ENCODE results near the gene OR2A25.

- no peak for TF ChIP-seq EP300 (IDR thresholded peaks at IDR 0.05; ENCODE audit: borderline replicate concordance)
- no peak for TF ChIP-seq YY1 (IDR thresholded peaks at IDR 0.05; ENCODE audit: low read depth)
- TF ChIP-seq MAX (IDR thresholded peaks at IDR 0.05) = no peak
- TF ChIP-seq RAD21 (IDR thresholded peaks at IDR 0.05; ENCODE audit: low read depth) = no peak
- TF ChIP-seq NFIC (IDR thresholded peaks at IDR 0.05) = no peak
- TF ChIP-seq CREB1 (IDR thresholded peaks at IDR 0.05; ENCODE audit: low read depth) = no peak
- no peak for TF ChIP-seq REST (IDR thresholded peaks at IDR 0.05; ENCODE audit: low read depth)
- TF ChIP-seq ZBTB7A (IDR thresholded peaks at IDR 0.05; ENCODE audit: low read depth) = no peak
- no peak for TF ChIP-seq USF1 (IDR thresholded peaks at IDR 0.05)
- TF ChIP-seq TCF12 (IDR thresholded peaks at IDR 0.05; ENCODE audit: low read depth) = no peak
Measured at GRCh38 chr7:144032985-144033709, 36.5 kb upstream of the OR2A25 start.
